NCI-H524 treated with DMSO at 0.1 percent for 48 hours (cell line): ENCODE results near the gene EPO.
"Not testable (repeated sequence)": the region's sequence is repeated elsewhere in the genome, so short reads cannot be mapped to it uniquely, and the experiment has no call there.

Experiments
- DNase-seq: peaks from one replicate; lab custom pipeline; 2025; lab: John Stamatoyannopoulos, UW

The EPO gene

GRCh38 chr7:100739934-100740333 is 19.7 kb downstream of the EPO start:
- no peak for DNase-seq

GRCh38 chr7:100744605-100745004 is 24.3 kb downstream of the EPO start:
- no peak for DNase-seq

GRCh38 chr7:100745184-100745583 is 24.9 kb downstream of the EPO start:
- DNase-seq = no peak

- DNase-seq = no peak
Measured at GRCh38 chr7:100752994-100753393, 32.7 kb downstream of the EPO start.

- no peak for DNase-seq
Measured at GRCh38 chr7:100753750-100754149, 33.5 kb downstream of the EPO start.

GRCh38 chr7:100759357-100760171 is 39.3 kb downstream of the EPO start:
- no peak for DNase-seq

GRCh38 chr7:100762841-100763240 is 42.6 kb downstream of the EPO start:
- DNase-seq = not testable (repeated sequence)

GRCh38 chr7:100763556-100764140 is 43.4 kb downstream of the EPO start:
- DNase-seq = no peak

- no peak for DNase-seq
Measured at GRCh38 chr7:100764841-100765240, 44.6 kb downstream of the EPO start.

GRCh38 chr7:100765250-100765649 is 45.0 kb downstream of the EPO start:
- no peak for DNase-seq

GRCh38 chr7:100768784-100769183 is 48.5 kb downstream of the EPO start:
- no peak for DNase-seq
